HEK293T (cell line): ENCODE measurements around the gene ZNF512.

Experiments used
- BHLHE40 ChIP-seq: fragments of 450-650 bp; IDR thresholded peaks from 2 replicates; pipeline ENCODE4 v1.6.1; 2016; ENCODE audit warnings: mild to moderate bottlenecking, moderate library complexity, borderline replicate concordance
- ELF4 ChIP-seq: fragments of 450-650 bp; IDR thresholded peaks from 2 replicates; pipeline ENCODE4 v1.6.1; 2017; ENCODE audit warnings: antibody characterized with exemption
- FOXK2 ChIP-seq: fragments of 450-650 bp; IDR thresholded peaks from 2 replicates; pipeline ENCODE4 v1.6.1; 2016; ENCODE audit warnings: mild to moderate bottlenecking
- FOXM1 ChIP-seq: fragments of 450-650 bp; IDR thresholded peaks from 2 replicates; pipeline ENCODE4 v1.6.1; 2017; ENCODE audit warnings: mild to moderate bottlenecking, borderline replicate concordance
- HDGF ChIP-seq: fragments of 450-650 bp; IDR thresholded peaks from 2 replicates; pipeline ENCODE4 v1.6.1; 2017; ENCODE audit warnings: antibody characterized with exemption, borderline replicate concordance
- L3MBTL2 ChIP-seq: fragments of 450-650 bp; conservative IDR thresholded peaks from 2 replicates; pipeline ENCODE4 v1.6.1; 2016; ENCODE audit warnings: mild to moderate bottlenecking
- SP1 ChIP-seq: fragments of 450-650 bp; IDR thresholded peaks from 2 replicates; pipeline ENCODE4 v1.6.1; 2017
- TARDBP ChIP-seq: fragments of 450-650 bp; IDR thresholded peaks from 2 replicates; pipeline ENCODE4 v1.6.1; 2016

GRCh38 chr2:27653397-27653796 lies 70.6 kb downstream of the ZNF512 start:
- TF ChIP-seq BHLHE40 (no peak), SP1 (no peak), TARDBP (no peak), HDGF (no peak), ELF4 (no peak), FOXM1 (no peak), FOXK2 (no peak), L3MBTL2 (no peak)
